ENCODE measurements around the gene NUDT13. TPM values are rescaled to one million over a fixed set of nuclear protein-coding genes. Genes with fewer than 3 reads are reported as not detected.

NUDT13 gene
- polyA plus RNA-seq, 1 donor from 2014 or later, result 1.8 TPM

DNA sequence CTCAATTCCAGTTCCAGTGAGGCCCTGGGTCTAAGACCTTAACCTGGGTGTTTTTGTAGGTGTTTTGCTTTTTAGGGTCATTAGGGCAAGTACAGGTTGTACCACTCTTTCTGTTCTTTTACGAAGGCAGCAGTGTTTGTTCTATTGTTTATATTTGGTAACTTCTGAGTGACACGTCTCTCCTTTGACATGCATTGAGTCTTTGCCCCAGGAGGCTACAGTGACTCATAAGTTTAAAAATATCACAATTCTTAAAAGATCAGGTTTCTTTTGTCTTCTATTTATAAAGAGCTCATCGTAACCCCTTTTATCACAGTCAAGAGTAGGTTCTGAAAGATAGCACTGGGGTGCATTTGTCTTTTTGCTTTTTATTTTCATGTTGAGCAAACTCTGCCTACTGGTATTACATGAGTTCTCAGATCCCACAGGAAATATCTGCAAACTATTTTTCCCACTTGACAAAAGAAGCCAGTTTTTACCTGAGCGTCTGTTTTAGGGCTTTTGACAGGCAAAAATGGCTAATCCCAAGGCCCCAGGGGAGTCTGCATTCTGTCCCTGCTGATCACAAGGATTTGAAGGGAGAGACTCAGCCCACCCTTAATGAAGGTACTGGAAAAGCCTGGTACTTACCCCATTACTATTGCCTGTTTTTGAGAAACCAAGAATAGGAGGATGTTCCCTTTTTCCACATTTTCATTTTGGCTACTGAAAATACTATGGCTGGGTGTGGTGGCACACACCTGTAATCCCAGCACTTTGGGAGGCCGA lies 7.9 kb downstream of the NUDT13 start:
- no peaks in the 10 kb centered on the region for H3K9me2 ChIP-seq (ENCODE audit: insufficient read depth, low read length)
- no peak overlapping the region for H3K27ac ChIP-seq (ENCODE audit: low read length)
- H2AFZ ChIP-seq (ENCODE audit: low read depth, low read length), result no peak overlapping the region
- H3K9ac ChIP-seq (ENCODE audit: low read length), result no peak overlapping the region
- H3F3A ChIP-seq (ENCODE audit: insufficient read depth, low read length, poor library complexity, severe bottlenecking), result no peaks in the 10 kb centered on the region
- no peaks in the 10 kb centered on the region for H3K36me3 ChIP-seq (ENCODE audit: insufficient read depth, low read length)
- H3K4me2 ChIP-seq (ENCODE audit: low read length), result no peak overlapping the region
- no peaks in the 10 kb centered on the region for H4K20me1 ChIP-seq (ENCODE audit: insufficient read depth)
- H3K79me2 ChIP-seq (replicated peaks; ENCODE audit: insufficient read depth, low read length), result no peaks in the 10 kb centered on the region
- no peak overlapping the region for H3K4me3 ChIP-seq (ENCODE audit: low read length)
- H3K9me3 ChIP-seq (ENCODE audit: low read length), result no peaks in the 10 kb centered on the region
- no peaks in the 10 kb centered on the region for H3K27me3 ChIP-seq (ENCODE audit: insufficient read depth, low read depth, low read length)
- TF ChIP-seq SMC3 (conservative IDR thresholded peaks at IDR 0.05; ENCODE audit: poor library complexity) (no peak), MXI1 (conservative IDR thresholded peaks at IDR 0.05; ENCODE audit: poor library complexity, severe bottlenecking) (no peak), EP300 (conservative IDR thresholded peaks at IDR 0.05; ENCODE audit: poor library complexity, severe bottlenecking) (no peak), EZH2 (IDR thresholded peaks at IDR 0.05; ENCODE audit: borderline replicate concordance, insufficient read depth, low read length, poor library complexity, severe bottlenecking) (no peak), TAF1 (IDR thresholded peaks at IDR 0.05; ENCODE audit: low read depth) (no peak), POLR2AphosphoS5 (IDR thresholded peaks at IDR 0.05) (no peak), RAD21 (conservative IDR thresholded peaks at IDR 0.05) (no peak)
- TF ChIP-seq, protein P1, sequence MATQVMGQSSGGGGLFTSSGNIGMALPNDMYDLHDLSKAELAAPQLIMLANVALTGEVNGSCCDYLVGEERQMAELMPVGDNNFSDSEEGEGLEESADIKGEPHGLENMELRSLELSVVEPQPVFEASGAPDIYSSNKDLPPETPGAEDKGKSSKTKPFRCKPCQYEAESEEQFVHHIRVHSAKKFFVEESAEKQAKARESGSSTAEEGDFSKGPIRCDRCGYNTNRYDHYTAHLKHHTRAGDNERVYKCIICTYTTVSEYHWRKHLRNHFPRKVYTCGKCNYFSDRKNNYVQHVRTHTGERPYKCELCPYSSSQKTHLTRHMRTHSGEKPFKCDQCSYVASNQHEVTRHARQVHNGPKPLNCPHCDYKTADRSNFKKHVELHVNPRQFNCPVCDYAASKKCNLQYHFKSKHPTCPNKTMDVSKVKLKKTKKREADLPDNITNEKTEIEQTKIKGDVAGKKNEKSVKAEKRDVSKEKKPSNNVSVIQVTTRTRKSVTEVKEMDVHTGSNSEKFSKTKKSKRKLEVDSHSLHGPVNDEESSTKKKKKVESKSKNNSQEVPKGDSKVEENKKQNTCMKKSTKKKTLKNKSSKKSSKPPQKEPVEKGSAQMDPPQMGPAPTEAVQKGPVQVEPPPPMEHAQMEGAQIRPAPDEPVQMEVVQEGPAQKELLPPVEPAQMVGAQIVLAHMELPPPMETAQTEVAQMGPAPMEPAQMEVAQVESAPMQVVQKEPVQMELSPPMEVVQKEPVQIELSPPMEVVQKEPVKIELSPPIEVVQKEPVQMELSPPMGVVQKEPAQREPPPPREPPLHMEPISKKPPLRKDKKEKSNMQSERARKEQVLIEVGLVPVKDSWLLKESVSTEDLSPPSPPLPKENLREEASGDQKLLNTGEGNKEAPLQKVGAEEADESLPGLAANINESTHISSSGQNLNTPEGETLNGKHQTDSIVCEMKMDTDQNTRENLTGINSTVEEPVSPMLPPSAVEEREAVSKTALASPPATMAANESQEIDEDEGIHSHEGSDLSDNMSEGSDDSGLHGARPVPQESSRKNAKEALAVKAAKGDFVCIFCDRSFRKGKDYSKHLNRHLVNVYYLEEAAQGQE (IDR thresholded peaks at IDR 0.05; ENCODE audit: borderline replicate concordance), result no peak
- TF ChIP-seq, protein P2, sequence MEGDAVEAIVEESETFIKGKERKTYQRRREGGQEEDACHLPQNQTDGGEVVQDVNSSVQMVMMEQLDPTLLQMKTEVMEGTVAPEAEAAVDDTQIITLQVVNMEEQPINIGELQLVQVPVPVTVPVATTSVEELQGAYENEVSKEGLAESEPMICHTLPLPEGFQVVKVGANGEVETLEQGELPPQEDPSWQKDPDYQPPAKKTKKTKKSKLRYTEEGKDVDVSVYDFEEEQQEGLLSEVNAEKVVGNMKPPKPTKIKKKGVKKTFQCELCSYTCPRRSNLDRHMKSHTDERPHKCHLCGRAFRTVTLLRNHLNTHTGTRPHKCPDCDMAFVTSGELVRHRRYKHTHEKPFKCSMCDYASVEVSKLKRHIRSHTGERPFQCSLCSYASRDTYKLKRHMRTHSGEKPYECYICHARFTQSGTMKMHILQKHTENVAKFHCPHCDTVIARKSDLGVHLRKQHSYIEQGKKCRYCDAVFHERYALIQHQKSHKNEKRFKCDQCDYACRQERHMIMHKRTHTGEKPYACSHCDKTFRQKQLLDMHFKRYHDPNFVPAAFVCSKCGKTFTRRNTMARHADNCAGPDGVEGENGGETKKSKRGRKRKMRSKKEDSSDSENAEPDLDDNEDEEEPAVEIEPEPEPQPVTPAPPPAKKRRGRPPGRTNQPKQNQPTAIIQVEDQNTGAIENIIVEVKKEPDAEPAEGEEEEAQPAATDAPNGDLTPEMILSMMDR (IDR thresholded peaks at IDR 0.05; ENCODE audit: poor library complexity, severe bottlenecking), result no peak

DNA sequence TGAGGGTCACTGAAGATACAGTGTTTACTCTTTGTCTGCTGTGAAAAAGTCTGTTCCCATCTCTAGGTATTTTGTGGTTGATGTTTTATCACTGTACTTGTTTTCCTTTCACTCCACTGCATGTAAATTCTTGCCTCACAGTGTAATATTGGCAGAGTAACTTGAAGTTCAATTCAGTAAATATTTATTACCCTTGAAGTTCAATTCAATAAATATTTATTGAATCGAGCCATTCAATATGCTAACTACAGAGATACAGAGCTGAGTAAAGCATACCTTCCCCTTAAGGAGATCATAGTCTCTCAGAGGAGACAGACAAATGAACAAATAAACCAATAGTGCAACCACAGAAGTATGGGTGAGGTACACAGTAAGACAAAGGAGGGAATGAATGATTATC lies 9.2 kb downstream of the NUDT13 start:
- no peaks in the 10 kb centered on the region for H3F3A ChIP-seq (ENCODE audit: insufficient read depth, low read length, poor library complexity, severe bottlenecking)
- no peaks in the 10 kb centered on the region for H3K79me2 ChIP-seq (replicated peaks; ENCODE audit: insufficient read depth, low read length)
- H3K9me2 ChIP-seq (ENCODE audit: insufficient read depth, low read length), result no peaks in the 10 kb centered on the region
- no peak overlapping the region for H3K27ac ChIP-seq (ENCODE audit: low read length)
- no peak overlapping the region for H2AFZ ChIP-seq (ENCODE audit: low read depth, low read length)
- TF ChIP-seq, protein P1 (IDR thresholded peaks at IDR 0.05; ENCODE audit: borderline replicate concordance), result no peak
- TF ChIP-seq SMC3 (conservative IDR thresholded peaks at IDR 0.05; ENCODE audit: poor library complexity) (no peak), EZH2 (IDR thresholded peaks at IDR 0.05; ENCODE audit: borderline replicate concordance, insufficient read depth, low read length, poor library complexity, severe bottlenecking) (no peak)
- H3K4me2 ChIP-seq (ENCODE audit: low read length), result no peak overlapping the region
- no peaks in the 10 kb centered on the region for H3K27me3 ChIP-seq (ENCODE audit: insufficient read depth, low read depth, low read length)
- H4K20me1 ChIP-seq (ENCODE audit: insufficient read depth), result no peaks in the 10 kb centered on the region
- H3K4me3 ChIP-seq (ENCODE audit: low read length), result no peak overlapping the region
- no peaks in the 10 kb centered on the region for H3K36me3 ChIP-seq (ENCODE audit: insufficient read depth, low read length)
- no peaks in the 10 kb centered on the region for H3K9me3 ChIP-seq (ENCODE audit: low read length)
- H3K9ac ChIP-seq (ENCODE audit: low read length), result no peak overlapping the region

Measured in neural cell (in vitro differentiated cells).